Transverse colon (tissue), 4 donors: ENCODE data around the gene NUDT9. TPM values are rescaled to one million over a fixed set of nuclear protein-coding genes. Genes with fewer than 3 reads are reported as not detected.
"Not testable (repeated sequence)": the region's sequence is repeated elsewhere in the genome, so short reads cannot be mapped to it uniquely, and the experiment has no call there.

ENCODE experiments used
- DNase-seq: peaks from one replicate; pipeline ENCODE4 v3.0.0-alpha.2; 2019
- H3K27ac ChIP-seq, 4 donors: fragments of 200-600 bp; sonication (generic); 2 replicates each; pipeline ENCODE4 v1.5.1; 2016 to 2018; ENCODE audit warnings: inconsistent platforms in 4 of 4
- H3K27me3 ChIP-seq: fragments of 200-600 bp; sonication (generic); 2 replicates; pipeline ENCODE4 v1.5.1; 2017; ENCODE audit warnings: inconsistent platforms
- H3K36me3 ChIP-seq, 4 donors: fragments of 200-600 bp; sonication (generic); 2 replicates each; pipeline ENCODE4 v1.5.1; 2017 to 2019; ENCODE audit warnings: inconsistent platforms in 4 of 4
- H3K4me1 ChIP-seq, 4 donors: fragments of 200-600 bp; sonication (generic); 2 replicates each; pipeline ENCODE4 v1.5.1; 2017 to 2020; ENCODE audit warnings: inconsistent platforms in 4 of 4
- H3K4me3 ChIP-seq, 4 donors: fragments of 200-600 bp; sonication (generic); 1 replicate in 1 of 4; 2 replicates in 3 of 4; pipeline versions ENCODE4 v1.5.1 to v1.6.1; 2017 to 2019; ENCODE audit warnings: inconsistent platforms in 4 of 4
- H3K9me3 ChIP-seq, 2 donors: fragments of 200-600 bp; sonication (generic); 2 replicates each; pipeline ENCODE4 v1.5.1; 2017 to 2019; ENCODE audit warnings: inconsistent platforms in 2 of 2
- EP300 ChIP-seq: sonication (generic); formaldehyde crosslinking; IDR thresholded peaks from one replicate; pipeline ENCODE4 v1.6.1; 2017; ENCODE audit warnings: antibody characterized with exemption, low read depth
- POLR2A ChIP-seq: fragments of 450-650 bp; IDR thresholded peaks from one replicate; pipeline ENCODE4 v1.6.1; 2016; ENCODE audit warnings: antibody characterized with exemption, mild to moderate bottlenecking, moderate library complexity
- POLR2AphosphoS5 ChIP-seq, 3 donors: sonication (generic); formaldehyde crosslinking; IDR thresholded peaks; one replicate each; pipeline ENCODE4 v1.6.1; 2016; ENCODE audit warnings: antibody characterized with exemption in 3 of 3
- WGBS, 2 donors: methylation state at CpG; one replicate each; pipeline ENCODE4 v1.1.5; 2018; ENCODE audit warnings: low coverage in 1 of 2; 5-methylcytosine and 5-hydroxymethylcytosine counted together
- in situ Hi-C, 4 donors: fragments of 200-750 bp; cut with MboI; loops; one replicate each; pipeline versions ENCODE4 v1.15.0 to v1.15.1; 2017; ENCODE audit warnings: low sequenced_read_pairs in 3 of 4, low pct_ligation_motif_present in 1 of 4, low pct_unique_long_range_greater_than_20kb in 1 of 4
- intact Hi-C: fragments of 100-400 bp; cut with DNase I; formaldehyde crosslinking; loops from one replicate; pipeline ENCODE4 v1.15.1; 2023; ENCODE audit warnings: low total_unique reads
- total RNA-seq, 4 donors: library from RNA; depleted of rRNA; stranded (reverse); fragments of >200 nt; gene quantifications; one replicate each; pipeline ENCODE4 v1.1.0, GENCODE V29; 2016
- TF ChIP-seq, protein P1 (sequence below), 5 experiments: fragments of 200-600 bp in 3 of 5; fragments of 450-650 bp in 2 of 5; sonication (generic) in 3 of 5; IDR thresholded peaks; 1 replicate in 2 of 5; 2 replicates in 3 of 5; pipeline ENCODE4 v1.5.1; 2016 to 2017; ENCODE audit warnings: antibody characterized with exemption in 5 of 5, inconsistent platforms in 3 of 5, mild to moderate bottlenecking in 2 of 5, moderate library complexity in 1 of 5

The NUDT9 gene
- total RNA-seq, 4 donors from 2014 or later, result 7.6 to 25.7 (median 20.1) TPM

- no peak for TF ChIP-seq POLR2A
- TF ChIP-seq EP300, result no peak
- TF ChIP-seq, protein P1, sequence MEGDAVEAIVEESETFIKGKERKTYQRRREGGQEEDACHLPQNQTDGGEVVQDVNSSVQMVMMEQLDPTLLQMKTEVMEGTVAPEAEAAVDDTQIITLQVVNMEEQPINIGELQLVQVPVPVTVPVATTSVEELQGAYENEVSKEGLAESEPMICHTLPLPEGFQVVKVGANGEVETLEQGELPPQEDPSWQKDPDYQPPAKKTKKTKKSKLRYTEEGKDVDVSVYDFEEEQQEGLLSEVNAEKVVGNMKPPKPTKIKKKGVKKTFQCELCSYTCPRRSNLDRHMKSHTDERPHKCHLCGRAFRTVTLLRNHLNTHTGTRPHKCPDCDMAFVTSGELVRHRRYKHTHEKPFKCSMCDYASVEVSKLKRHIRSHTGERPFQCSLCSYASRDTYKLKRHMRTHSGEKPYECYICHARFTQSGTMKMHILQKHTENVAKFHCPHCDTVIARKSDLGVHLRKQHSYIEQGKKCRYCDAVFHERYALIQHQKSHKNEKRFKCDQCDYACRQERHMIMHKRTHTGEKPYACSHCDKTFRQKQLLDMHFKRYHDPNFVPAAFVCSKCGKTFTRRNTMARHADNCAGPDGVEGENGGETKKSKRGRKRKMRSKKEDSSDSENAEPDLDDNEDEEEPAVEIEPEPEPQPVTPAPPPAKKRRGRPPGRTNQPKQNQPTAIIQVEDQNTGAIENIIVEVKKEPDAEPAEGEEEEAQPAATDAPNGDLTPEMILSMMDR (IDR thresholded peaks at IDR 0.05), result no peak
- TF ChIP-seq POLR2AphosphoS5 (IDR thresholded peaks at IDR 0.05), result peak in 1 of 3 donors; percentile 15
- intact Hi-C loops, result no loop called here
- in situ Hi-C loops, result no loop called here
- peaks cover 9 to 45% (median 21%) of the 10 kb centered on the region in 4 donors for H3K4me1 ChIP-seq
- H3K4me3 ChIP-seq, result no peak overlapping the region
- WGBS, 2 donors, result 36 to 54% methylated on average over 2 to 3 of the region's 3 CpGs
- no peak for DNase-seq
- no peaks in the 10 kb centered on the region for H3K27me3 ChIP-seq
- H3K36me3 ChIP-seq, result no peaks in the 10 kb centered on the region
- no peaks in the 10 kb centered on the region for H3K9me3 ChIP-seq
- H3K27ac ChIP-seq, result peak overlapping the region; percentile 45 to 76 (median 65)
Measured at GRCh38 chr4:87416965-87417364, 5.4 kb upstream of the NUDT9 start.

- 96 to 100% methylated on average over 1 to 4 of the region's 4 CpGs for WGBS, 2 donors
- H3K27ac ChIP-seq, DNase-seq, H3K9me3 ChIP-seq, intact Hi-C loops, H3K4me3 ChIP-seq, H3K27me3 ChIP-seq, in situ Hi-C loops, H3K36me3 ChIP-seq: not testable (repeated sequence)
- H3K4me1 ChIP-seq, result peaks cover 9 to 49% (median 22%) of the 10 kb centered on the region in 4 donors
Measured at GRCh38 chr4:87418410-87418809, 4.0 kb upstream of the NUDT9 start.

DNA sequence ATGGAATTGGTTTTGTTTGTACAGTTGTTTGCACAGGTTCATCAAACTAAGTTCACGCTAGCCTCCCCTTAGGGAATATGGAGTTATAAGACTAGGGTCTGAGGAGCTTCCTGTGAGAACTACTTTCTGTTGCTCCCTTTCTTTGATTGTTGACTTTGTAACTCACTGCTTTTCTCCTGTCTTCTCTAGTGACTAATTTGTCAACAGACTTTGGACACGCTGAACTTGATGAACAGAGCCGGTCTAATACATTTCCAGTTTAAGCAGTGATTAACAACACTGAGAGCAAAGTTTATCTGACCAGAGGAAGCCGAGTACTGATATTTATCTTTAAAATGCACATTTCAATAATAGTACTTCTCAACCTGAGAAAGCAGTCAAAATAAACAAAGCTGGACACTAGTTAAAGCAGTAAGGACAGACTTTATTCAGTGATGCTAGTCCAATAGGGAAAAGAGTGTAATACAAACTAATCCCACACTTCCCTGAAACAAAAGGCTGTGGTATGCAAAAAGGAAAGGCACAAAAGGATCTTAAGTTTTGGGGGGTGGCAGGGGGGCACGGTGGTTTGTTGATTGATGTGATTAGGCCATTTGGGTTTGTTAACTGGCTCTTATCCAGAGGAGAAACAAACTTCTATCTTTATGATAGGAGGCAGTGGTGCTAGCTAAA, 2.7 kb upstream of the NUDT9 start:
- Histone ChIP-seq H3K4me3 (no peak overlapping the region), H3K27ac (peak overlapping the region; percentile 14 to 66 (median 52)), H3K9me3 (no peaks in the 10 kb centered on the region), H3K36me3 (no peaks in the 10 kb centered on the region), H3K27me3 (no peaks in the 10 kb centered on the region), H3K4me1 (peaks cover 10 to 62% (median 29%) of the 10 kb centered on the region in 4 donors)
- in situ Hi-C loops (no loop called here), intact Hi-C loops (no loop called here)
- TF ChIP-seq, protein P1 (IDR thresholded peaks at IDR 0.05), result no peak
- TF ChIP-seq POLR2AphosphoS5 (IDR thresholded peaks at IDR 0.05), result peak in 1 of 3 donors; percentile 5
- 18 to 32% methylated on average over 4 to 5 of the region's 5 CpGs for WGBS, 2 donors
- DNase-seq, result no peak

GRCh38 chr4:87420276-87420830, 2.0 kb upstream of the NUDT9 start:
- intact Hi-C loops, result no loop called here
- peak overlapping the region; percentile 14 to 66 (median 52) for H3K27ac ChIP-seq
- no peak overlapping the region for H3K4me3 ChIP-seq
- H3K27me3 ChIP-seq, result no peaks in the 10 kb centered on the region
- no peak for TF ChIP-seq EP300
- peaks cover 13 to 64% (median 31%) of the 10 kb centered on the region in 4 donors for H3K4me1 ChIP-seq
- whole genome bisulfite sequencing, 2 donors, result 71 to 94% methylated on average over 2 to 4 of the region's 4 CpGs
- no peaks in the 10 kb centered on the region for H3K36me3 ChIP-seq
- in situ Hi-C loops, result no loop called here
- DNase-seq, result no peak
- H3K9me3 ChIP-seq, result no peaks in the 10 kb centered on the region

GRCh38 chr4:87423317-87424098, 1.1 kb downstream of the NUDT9 start:
- Histone ChIP-seq H3K27me3 (no peaks in the 10 kb centered on the region), H3K4me3 (peak overlapping the region; percentile 66 to 94 (median 82)), H3K27ac (peak overlapping the region; percentile 86 to 97 (median 94)), H3K36me3 (no peaks in the 10 kb centered on the region), H3K4me1 (peaks cover 13 to 52% (median 28%) of the 10 kb centered on the region in 4 donors), H3K9me3 (no peaks in the 10 kb centered on the region)
- no peak for DNase-seq
- 15 to 16% methylated on average over 2 to 3 of the region's 3 CpGs for WGBS, 2 donors
- TF ChIP-seq EP300 (no peak), POLR2A (no peak), POLR2AphosphoS5 (IDR thresholded peaks at IDR 0.05) (no peak)
- TF ChIP-seq, protein P1 (IDR thresholded peaks at IDR 0.05), result no peak
- in situ Hi-C loops, result no loop called here
- intact Hi-C loops, result no loop called here

DNA sequence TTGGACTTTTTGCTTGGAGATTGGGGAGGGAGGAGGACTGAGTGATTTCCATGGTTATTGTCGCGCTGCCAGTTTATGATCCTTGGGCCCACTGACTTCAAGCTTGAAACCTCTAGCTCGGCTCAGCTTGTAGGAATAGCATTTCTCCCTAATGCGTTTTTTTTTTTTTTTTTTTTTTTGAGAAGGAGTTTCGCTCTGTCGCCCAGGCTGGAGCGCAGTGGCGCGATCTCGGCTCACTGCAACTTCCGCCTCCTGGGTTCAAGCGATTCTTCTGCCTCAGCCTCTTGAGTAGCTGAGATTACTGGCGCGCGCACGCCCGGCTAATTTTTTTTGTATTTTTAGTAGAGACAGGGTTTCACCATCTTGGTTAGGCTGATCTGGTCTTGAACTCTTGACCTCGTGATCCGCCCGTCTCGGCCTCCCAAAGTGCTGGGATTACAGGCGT, 1.7 kb downstream of the NUDT9 start:
- H3K27me3 ChIP-seq, intact Hi-C loops, H3K27ac ChIP-seq, in situ Hi-C loops, H3K36me3 ChIP-seq, H3K9me3 ChIP-seq, DNase-seq: not testable (repeated sequence)
- 92 to 93% methylated on average over 11 to 22 of the region's 22 CpGs for WGBS, 2 donors
- H3K4me1 ChIP-seq, result peaks cover 13 to 46% (median 28%) of the 10 kb centered on the region in 4 donors
- peak overlapping the region in 2 of 4 donors; percentile 66 to 94 for H3K4me3 ChIP-seq
